ENCODE results near the gene DMWD. TPM values are rescaled to one million over a fixed set of nuclear protein-coding genes. Genes with fewer than 3 reads are reported as not detected.
"Not testable (repeated sequence)": the region's sequence is repeated elsewhere in the genome, so short reads cannot be mapped to it uniquely, and the experiment has no call there.

The DMWD gene
- total RNA-seq, 1 donor from 2014 or later: 47.4 TPM

- Histone ChIP-seq H3K4me1 (no peaks in the 10 kb centered on the region), H3K9me3 (no peaks in the 10 kb centered on the region), H3K27ac (no peak overlapping the region), H3K27me3 (ENCODE audit: low read depth) (no peaks in the 10 kb centered on the region), H3K36me3 (no peaks in the 10 kb centered on the region), H3K4me3 (no peak overlapping the region)
- intact Hi-C loops (cut with DNase I): no loop called here
- DNase-seq: no peak
- ATAC-seq: no peak
- no peak for TF ChIP-seq CTCF (IDR thresholded peaks at IDR 0.05)
Measured at GRCh38 chr19:45758921-45759320, 33.7 kb downstream of the DMWD start.

GRCh38 chr19:45757695-45758094 is 35.0 kb downstream of the DMWD start:
- Histone ChIP-seq H3K4me1 (no peaks in the 10 kb centered on the region), H3K4me3 (no peak overlapping the region), H3K27ac (no peak overlapping the region), H3K36me3 (no peaks in the 10 kb centered on the region), H3K9me3 (no peaks in the 10 kb centered on the region), H3K27me3 (ENCODE audit: low read depth) (no peaks in the 10 kb centered on the region)
- ATAC-seq: no peak
- no peak for DNase-seq
- intact Hi-C loops (cut with DNase I): no loop called here
- TF ChIP-seq CTCF (IDR thresholded peaks at IDR 0.05): no peak

- DNase-seq (no peak), ATAC-seq (no peak)
- intact Hi-C loops (cut with DNase I): no loop called here
- Histone ChIP-seq H3K36me3 (no peaks in the 10 kb centered on the region), H3K9me3 (no peaks in the 10 kb centered on the region), H3K4me3 (no peak overlapping the region), H3K27ac (no peak overlapping the region), H3K27me3 (ENCODE audit: low read depth) (no peaks in the 10 kb centered on the region), H3K4me1 (no peaks in the 10 kb centered on the region)
- TF ChIP-seq CTCF (IDR thresholded peaks at IDR 0.05): no peak
Measured at GRCh38 chr19:45754323-45754722, 38.3 kb downstream of the DMWD start.

- Histone ChIP-seq H3K36me3 (no peaks in the 10 kb centered on the region), H3K27ac (no peak overlapping the region), H3K4me3 (no peak overlapping the region), H3K27me3 (ENCODE audit: low read depth) (no peaks in the 10 kb centered on the region), H3K9me3 (no peaks in the 10 kb centered on the region), H3K4me1 (no peaks in the 10 kb centered on the region)
- no peak for TF ChIP-seq CTCF (IDR thresholded peaks at IDR 0.05)
- DNase-seq (no peak), ATAC-seq (no peak)
- intact Hi-C loops (cut with DNase I): no loop called here
Measured at GRCh38 chr19:45753548-45753947, 39.1 kb downstream of the DMWD start.

- no peak overlapping the region for H3K4me3 ChIP-seq
- H3K9me3 ChIP-seq: no peaks in the 10 kb centered on the region
- intact Hi-C loops (cut with DNase I): no loop called here
- ATAC-seq (no peak), DNase-seq (no peak)
- H3K27me3 ChIP-seq (ENCODE audit: low read depth): no peaks in the 10 kb centered on the region
- no peak for TF ChIP-seq CTCF (IDR thresholded peaks at IDR 0.05)
- H3K4me1 ChIP-seq: no peaks in the 10 kb centered on the region
- no peak overlapping the region for H3K27ac ChIP-seq
- H3K36me3 ChIP-seq: no peaks in the 10 kb centered on the region
Measured at GRCh38 chr19:45752639-45753038, 40.0 kb downstream of the DMWD start.

- DNase-seq; H3K4me1 ChIP-seq; H3K9me3 ChIP-seq; H3K36me3 ChIP-seq; intact Hi-C loops (cut with DNase I); H3K4me3 ChIP-seq; ATAC-seq; H3K27me3 ChIP-seq (ENCODE audit: low read depth); H3K27ac ChIP-seq: not testable (repeated sequence)
Measured at GRCh38 chr19:45751483-45751882, 41.2 kb downstream of the DMWD start.
